ENCODE data around the gene TIPARP. TPM values are rescaled to one million over a fixed set of nuclear protein-coding genes. Genes with fewer than 3 reads are reported as not detected.

The TIPARP gene
- total and polyA plus RNA-seq, 2 of the 13 experiments (the other 11 are each of a cell fraction or from before 2014, with no cell fraction given): 7.3 to 19.7 TPM

- Histone ChIP-seq H4K20me1 (ENCODE audit: insufficient read depth, low read length) (no peaks in the 10 kb centered on the region), H3K4me2 (ENCODE audit: low read depth, low read length) (no peak overlapping the region), H3K79me2 (ENCODE audit: insufficient read depth, low read length) (no peaks in the 10 kb centered on the region), H3K4me1 (ENCODE audit: insufficient read depth, low read length) (no peaks in the 10 kb centered on the region), H3K27me3 (ENCODE audit: control insufficient read depth in 1 of 2, insufficient read depth in 2 of 2, low read length in 2 of 2) (no peaks in the 10 kb centered on the region; a peak in 1 of 5 replicates), H3K27ac (ENCODE audit: extremely low read length, insufficient read depth, low read length) (no peak overlapping the region), H3K9me3 (ENCODE audit: low read length) (no peaks in the 10 kb centered on the region), H3K4me3 (replicated peaks in 1 of 3; ENCODE audit: insufficient read depth in 1 of 3, low read depth in 2 of 3, low read length in 3 of 3) (no peak overlapping the region), H3K36me3 (replicated peaks in 1 of 2; ENCODE audit: control insufficient read depth in 1 of 2, insufficient read depth in 2 of 2, low read length in 2 of 2) (no peaks in the 10 kb centered on the region), H2AFZ (ENCODE audit: low read length) (no peak overlapping the region), H3K9ac (ENCODE audit: insufficient read depth, low read depth, low read length) (no peak overlapping the region)
- intact Hi-C loops (cut with micrococcal nuclease; ENCODE audit: unreplicated experiment) (no loop called here), in situ Hi-C loops (cut with HindIII; ENCODE audit: extremely low pct_ligation_motif_present, low pct_unique_long_range_greater_than_20kb) (no loop called here)
- no peak for FAIRE-seq
- CTCF ChIA-PET (ENCODE audit: low intra/inter-chr PET ratio, low total read pairs): no interaction called here
- TF ChIP-seq ZNF710 (CRISPR knock-in tag; IDR thresholded peaks at IDR 0.05; ENCODE audit: borderline replicate concordance): no peak
- no peak for TF ChIP-seq ZNF207 (IDR thresholded peaks at IDR 0.05; ENCODE audit: borderline replicate concordance)
- no peak for TF ChIP-seq ZNF496 (CRISPR knock-in tag; IDR thresholded peaks at IDR 0.05; ENCODE audit: insufficient replicate concordance)
- no peak for TF ChIP-seq ZNF274 (CRISPR knock-in tag; IDR thresholded peaks at IDR 0.05)
- no peak for TF ChIP-seq ZNF614 (CRISPR knock-in tag; IDR thresholded peaks at IDR 0.05; ENCODE audit: borderline replicate concordance)
- no peak for TF ChIP-seq ZMAT3 (CRISPR knock-in tag; conservative IDR thresholded peaks at IDR 0.05)
- no peak for TF ChIP-seq ZNF446 (CRISPR knock-in tag; IDR thresholded peaks at IDR 0.05)
- no peak for TF ChIP-seq ZBTB46 (CRISPR knock-in tag; IDR thresholded peaks at IDR 0.05; ENCODE audit: borderline replicate concordance)
- no peak for TF ChIP-seq ONECUT2 (CRISPR knock-in tag; IDR thresholded peaks at IDR 0.05)
- no peak for TF ChIP-seq ZNF501 (CRISPR knock-in tag; IDR thresholded peaks at IDR 0.05)
- TF ChIP-seq ZNF790 (CRISPR knock-in tag; IDR thresholded peaks at IDR 0.05; ENCODE audit: borderline replicate concordance): no peak
- TF ChIP-seq ADNP (CRISPR knock-in tag; IDR thresholded peaks at IDR 0.05): no peak
- TF ChIP-seq ZNF572 (CRISPR knock-in tag; IDR thresholded peaks at IDR 0.05): no peak
- TF ChIP-seq ZNF543 (CRISPR knock-in tag; IDR thresholded peaks at IDR 0.05): no peak
- no peak for TF ChIP-seq SMARCE1 (IDR thresholded peaks at IDR 0.05; ENCODE audit: borderline replicate concordance)
- POLR2A ChIA-PET: no interaction called here
- 28% methylated on average over 8 of the region's 8 CpGs for whole genome bisulfite sequencing (ENCODE audit: low lambda C conversion rate)
- no peak; the same call in 2 of the 3 replicates for ATAC-seq
- DNase-seq (ENCODE audit: low spot score): no peak
- BruUV-seq (replicated peaks): no TSS peak
Observed at GRCh38 chr3:156642750-156643728, 31.4 kb upstream of the TIPARP start.
